Muscle layer of duodenum (tissue), 2 donors: Measurements from ENCODE around the gene PTPRB.

Source experiments
- H3K27ac ChIP-seq: one replicate; pipeline ENCODE4 v1.7.0; 2013; ENCODE audit warnings: mild to moderate bottlenecking, low read length
- H3K27me3 ChIP-seq: one replicate; pipeline ENCODE4 v1.7.0; 2013; ENCODE audit warnings: low read depth, mild to moderate bottlenecking, control low read depth, low read length
- H3K36me3 ChIP-seq, 2 donors: one replicate each; pipeline ENCODE4 v1.7.0; 2013; ENCODE audit warnings: low read length in 2 of 2, control low read depth in 1 of 2, mild to moderate bottlenecking in 1 of 2; ENCODE audit not compliant: insufficient read depth in 2 of 2, control insufficient read depth in 1 of 2
- H3K4me1 ChIP-seq, 2 donors: one replicate each; pipeline ENCODE4 v1.7.0; 2013; ENCODE audit warnings: low read length in 2 of 2, mild to moderate bottlenecking in 2 of 2, control low read depth in 1 of 2, moderate library complexity in 1 of 2; ENCODE audit not compliant: insufficient read depth in 2 of 2, control insufficient read depth in 1 of 2
- H3K4me3 ChIP-seq, 2 donors: one replicate each; pipeline ENCODE4 v1.7.0; 2013; ENCODE audit warnings: low read length in 2 of 2, low read depth in 1 of 2, mild to moderate bottlenecking in 1 of 2
- H3K9me3 ChIP-seq, 2 donors: one replicate each; pipeline ENCODE4 v1.7.0; 2013; ENCODE audit warnings: low read length in 2 of 2, control low read depth in 1 of 2, mild to moderate bottlenecking in 1 of 2; ENCODE audit not compliant: control insufficient read depth in 1 of 2
- donor health status: healthy.

Gene PTPRB

GRCh38 chr12:70637303-70638085, at the start of gene PTPRB:
PTPRB (minus strand) TSS chr12:70637429; CDS start chr12:70637395, 34 bp downstream.
- Histone ChIP-seq H3K27ac (peak within 1 kb of the TSS; percentile 39), H3K9me3 (no peaks in the 10 kb centered on the region), H3K4me3 (no peak within 1 kb of the TSS), H3K4me1 (no peaks in the 10 kb centered on the region), H3K36me3 (no peaks in the 10 kb centered on the region), H3K27me3 (no peaks in the 10 kb centered on the region)

- no peaks in the 10 kb centered on the region for H3K36me3 ChIP-seq
- H3K27ac ChIP-seq = no peak overlapping the region
- H3K27me3 ChIP-seq = no peaks in the 10 kb centered on the region
- H3K4me3 ChIP-seq = no peak overlapping the region
- H3K9me3 ChIP-seq = no peaks in the 10 kb centered on the region
- no peaks in the 10 kb centered on the region for H3K4me1 ChIP-seq
These were observed 49.7 kb upstream of the PTPRB start for GRCh38 chr12:70686907-70687306.

GRCh38 chr12:70686299-70686698, 49.1 kb upstream of the PTPRB start:
- H3K9me3 ChIP-seq = no peaks in the 10 kb centered on the region
- H3K4me1 ChIP-seq = no peaks in the 10 kb centered on the region
- H3K27me3 ChIP-seq = no peaks in the 10 kb centered on the region
- H3K27ac ChIP-seq = no peak overlapping the region
- no peak overlapping the region for H3K4me3 ChIP-seq
- no peaks in the 10 kb centered on the region for H3K36me3 ChIP-seq

GRCh38 chr12:70683976-70684375, 46.7 kb upstream of the PTPRB start:
- no peaks in the 10 kb centered on the region for H3K4me1 ChIP-seq
- no peak overlapping the region for H3K27ac ChIP-seq
- H3K4me3 ChIP-seq = no peak overlapping the region
- H3K9me3 ChIP-seq = peaks cover 0 to 6% of the 10 kb centered on the region in 2 donors
- no peaks in the 10 kb centered on the region for H3K27me3 ChIP-seq
- no peaks in the 10 kb centered on the region for H3K36me3 ChIP-seq

GRCh38 chr12:70671698-70672097, 34.5 kb upstream of the PTPRB start:
- Histone ChIP-seq H3K4me3 (no peak overlapping the region), H3K4me1 (no peaks in the 10 kb centered on the region)

GRCh38 chr12:70670948-70671347, 33.7 kb upstream of the PTPRB start:
- Histone ChIP-seq H3K9me3 (no peaks in the 10 kb centered on the region), H3K27me3 (no peaks in the 10 kb centered on the region), H3K36me3 (no peaks in the 10 kb centered on the region), H3K4me3 (no peak overlapping the region), H3K27ac (no peak overlapping the region), H3K4me1 (no peaks in the 10 kb centered on the region)

More at GRCh38 chr12:70671698-70672097, 34.5 kb upstream of the PTPRB start:
- H3K9me3 ChIP-seq = no peaks in the 10 kb centered on the region
- no peak overlapping the region for H3K27ac ChIP-seq
- H3K36me3 ChIP-seq = no peaks in the 10 kb centered on the region
- H3K27me3 ChIP-seq = no peaks in the 10 kb centered on the region

GRCh38 chr12:70667253-70667652, 30.0 kb upstream of the PTPRB start:
- Histone ChIP-seq H3K27me3 (no peaks in the 10 kb centered on the region), H3K27ac (no peak overlapping the region), H3K4me1 (no peaks in the 10 kb centered on the region), H3K9me3 (no peaks in the 10 kb centered on the region), H3K4me3 (no peak overlapping the region), H3K36me3 (no peaks in the 10 kb centered on the region)

- no peaks in the 10 kb centered on the region for H3K9me3 ChIP-seq
- H3K36me3 ChIP-seq = no peaks in the 10 kb centered on the region
- H3K4me1 ChIP-seq = no peaks in the 10 kb centered on the region
- no peak overlapping the region for H3K27ac ChIP-seq
- H3K27me3 ChIP-seq = no peaks in the 10 kb centered on the region
- no peak overlapping the region for H3K4me3 ChIP-seq
These were observed 29.1 kb upstream of the PTPRB start for GRCh38 chr12:70666364-70666763.

- Histone ChIP-seq H3K27me3 (no peaks in the 10 kb centered on the region), H3K4me3 (no peak overlapping the region), H3K4me1 (no peaks in the 10 kb centered on the region), H3K9me3 (no peaks in the 10 kb centered on the region), H3K27ac (no peak overlapping the region), H3K36me3 (no peaks in the 10 kb centered on the region)
These were observed 27.2 kb upstream of the PTPRB start for GRCh38 chr12:70664465-70664881.

GRCh38 chr12:70663838-70664237, 26.6 kb upstream of the PTPRB start:
- no peak overlapping the region for H3K4me3 ChIP-seq
- no peaks in the 10 kb centered on the region for H3K9me3 ChIP-seq
- no peak overlapping the region for H3K27ac ChIP-seq
- H3K4me1 ChIP-seq = no peaks in the 10 kb centered on the region
- no peaks in the 10 kb centered on the region for H3K27me3 ChIP-seq
- H3K36me3 ChIP-seq = no peaks in the 10 kb centered on the region

GRCh38 chr12:70661466-70662161, 24.4 kb upstream of the PTPRB start:
- Histone ChIP-seq H3K27ac (no peak overlapping the region), H3K9me3 (no peaks in the 10 kb centered on the region), H3K36me3 (no peaks in the 10 kb centered on the region), H3K27me3 (no peaks in the 10 kb centered on the region), H3K4me3 (no peak overlapping the region), H3K4me1 (no peaks in the 10 kb centered on the region)
